MCF 10A (cell line): Measurements from ENCODE around the gene IL3. TPM values are rescaled to one million over a fixed set of nuclear protein-coding genes. Genes with fewer than 3 reads are reported as not detected.

Experiments
- BruUV-seq: library from RNA; stranded (reverse); fragments of 400-500 nt; replicated peaks from 2 replicates; lab custom pipeline; 2021; lab: Mats Ljungman, UMichigan
- CTCF ChIA-PET: fragments of 300-600 bp; sonication (Branson Sonifier 250); formaldehyde crosslinking; extraction: SDS; loops from one replicate; lab custom pipeline; 2021; ENCODE audit warnings: antibody characterized with exemption, inconsistent platforms; lab: Yijun Ruan, JAX
- POLR2A ChIA-PET: fragments of 300-600, 350-650 bp; sonication (Branson Sonifier 250); formaldehyde crosslinking; extraction: SDS; loops from one replicate; lab custom pipeline; 2020; ENCODE audit warnings: antibody characterized with exemption, inconsistent platforms; lab: Yijun Ruan, JAX
- DNase-seq: peaks from one replicate; pipeline ENCODE4 v3.0.0-alpha.2; 2018; ENCODE audit not compliant: unreplicated experiment
- H3K27ac Mint-ChIP-seq: one replicate; pipeline ENCODE4 v1.8.0; 2022; ENCODE audit warnings: mild to moderate bottlenecking, low read depth, mixed read lengths; ENCODE audit not compliant: unreplicated experiment
- H3K27me3 Mint-ChIP-seq: one replicate; pipeline ENCODE4 v1.8.0; 2022; ENCODE audit warnings: mixed read lengths; ENCODE audit not compliant: insufficient read depth, unreplicated experiment
- H3K36me3 Mint-ChIP-seq: one replicate; pipeline ENCODE4 v1.8.0; 2022; ENCODE audit warnings: mild to moderate bottlenecking, moderate library complexity, mixed read lengths; ENCODE audit not compliant: insufficient read depth, unreplicated experiment
- H3K4me1 Mint-ChIP-seq: one replicate; pipeline ENCODE4 v1.8.0; 2022; ENCODE audit warnings: mixed read lengths; ENCODE audit not compliant: insufficient read depth, unreplicated experiment
- H3K4me3 Mint-ChIP-seq: one replicate; pipeline ENCODE4 v1.8.0; 2022; ENCODE audit warnings: mild to moderate bottlenecking, moderate library complexity, mixed read lengths; ENCODE audit not compliant: unreplicated experiment
- H3K9me3 Mint-ChIP-seq: one replicate; pipeline ENCODE4 v1.8.0; 2022; ENCODE audit warnings: mixed read lengths; ENCODE audit not compliant: unreplicated experiment
- intact Hi-C: fragments of 100-400 bp; cut with micrococcal nuclease; formaldehyde crosslinking; loops from 2 replicates; pipeline ENCODE4 v1.14.1; 2022
- total RNA-seq: library from RNA; stranded (reverse); gene quantifications from 2 replicates; pipeline ENCODE4 v1.2.3, GENCODE V29; 2022
- TF ChIP-seq, protein P1 (sequence below): fragments of 200-600 bp; IDR thresholded peaks from one replicate; pipeline ENCODE4 v1.8.0; 2022; ENCODE audit warnings: antibody characterized with exemption, mild to moderate bottlenecking; ENCODE audit not compliant: unreplicated experiment

Gene IL3
- total RNA-seq, 1 experiment from 2014 or later: not detected

DNA sequence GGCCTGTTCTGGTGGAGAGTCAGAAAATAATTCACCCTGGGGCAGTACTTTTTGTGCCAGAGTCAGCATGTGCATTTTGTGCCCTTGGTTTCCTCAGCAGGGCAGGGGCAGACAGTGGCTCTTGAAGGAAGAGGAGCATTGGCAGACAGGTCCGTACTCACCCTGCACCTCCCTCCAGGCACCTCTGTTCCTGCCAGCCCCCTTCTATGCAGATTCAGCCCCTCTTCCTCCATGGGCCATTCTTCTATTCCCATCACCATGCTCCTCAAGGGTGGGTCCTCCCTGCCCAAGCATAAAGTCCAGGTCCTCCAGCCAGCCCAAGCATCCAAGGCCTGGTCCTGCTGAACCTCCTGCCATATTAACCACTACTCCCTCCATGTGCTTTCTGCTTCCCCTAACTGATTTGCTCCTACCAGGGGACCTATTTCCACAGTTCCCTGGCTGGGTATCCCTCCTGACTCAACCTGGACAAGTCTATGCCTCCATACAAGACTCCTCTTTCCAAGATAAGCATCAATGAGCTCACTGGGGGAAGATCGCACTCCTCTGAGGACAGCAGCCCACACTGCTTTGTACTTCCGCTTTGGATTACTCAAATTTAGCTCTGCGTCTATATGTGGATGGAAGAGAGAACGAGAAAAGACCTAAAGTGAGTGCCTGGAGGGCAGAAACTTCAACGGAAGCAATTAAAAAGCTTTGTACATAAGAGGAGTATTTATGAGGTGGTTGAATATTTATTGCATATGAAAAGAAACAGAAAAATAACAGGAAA is 39.7 kb upstream of the IL3 start:
- intact Hi-C loops: no loop called here
- Mint-ChIP-seq H3K4me3 (no peak overlapping the region), H3K36me3 (no peaks in the 10 kb centered on the region), H3K4me1 (no peaks in the 10 kb centered on the region), H3K27ac (no peak overlapping the region), H3K27me3 (peaks cover 36% of the 10 kb centered on the region), H3K9me3 (no peaks in the 10 kb centered on the region)
- POLR2A ChIA-PET: interaction anchor here (1.5 kb wide), 1 partner anchor 58 kb away, joined by 4 read pairs; no protein-coding TSS in a partner anchor
- TF ChIP-seq, protein P1, sequence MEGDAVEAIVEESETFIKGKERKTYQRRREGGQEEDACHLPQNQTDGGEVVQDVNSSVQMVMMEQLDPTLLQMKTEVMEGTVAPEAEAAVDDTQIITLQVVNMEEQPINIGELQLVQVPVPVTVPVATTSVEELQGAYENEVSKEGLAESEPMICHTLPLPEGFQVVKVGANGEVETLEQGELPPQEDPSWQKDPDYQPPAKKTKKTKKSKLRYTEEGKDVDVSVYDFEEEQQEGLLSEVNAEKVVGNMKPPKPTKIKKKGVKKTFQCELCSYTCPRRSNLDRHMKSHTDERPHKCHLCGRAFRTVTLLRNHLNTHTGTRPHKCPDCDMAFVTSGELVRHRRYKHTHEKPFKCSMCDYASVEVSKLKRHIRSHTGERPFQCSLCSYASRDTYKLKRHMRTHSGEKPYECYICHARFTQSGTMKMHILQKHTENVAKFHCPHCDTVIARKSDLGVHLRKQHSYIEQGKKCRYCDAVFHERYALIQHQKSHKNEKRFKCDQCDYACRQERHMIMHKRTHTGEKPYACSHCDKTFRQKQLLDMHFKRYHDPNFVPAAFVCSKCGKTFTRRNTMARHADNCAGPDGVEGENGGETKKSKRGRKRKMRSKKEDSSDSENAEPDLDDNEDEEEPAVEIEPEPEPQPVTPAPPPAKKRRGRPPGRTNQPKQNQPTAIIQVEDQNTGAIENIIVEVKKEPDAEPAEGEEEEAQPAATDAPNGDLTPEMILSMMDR: no peak
- no peak for DNase-seq
- CTCF ChIA-PET: interaction anchor here (0.6 to 1.1 kb wide), 2 partner anchors 11 to 431 kb away, joined by 3 to 6 read pairs; no protein-coding TSS in a partner anchor
- no TSS peak for BruUV-seq

DNA sequence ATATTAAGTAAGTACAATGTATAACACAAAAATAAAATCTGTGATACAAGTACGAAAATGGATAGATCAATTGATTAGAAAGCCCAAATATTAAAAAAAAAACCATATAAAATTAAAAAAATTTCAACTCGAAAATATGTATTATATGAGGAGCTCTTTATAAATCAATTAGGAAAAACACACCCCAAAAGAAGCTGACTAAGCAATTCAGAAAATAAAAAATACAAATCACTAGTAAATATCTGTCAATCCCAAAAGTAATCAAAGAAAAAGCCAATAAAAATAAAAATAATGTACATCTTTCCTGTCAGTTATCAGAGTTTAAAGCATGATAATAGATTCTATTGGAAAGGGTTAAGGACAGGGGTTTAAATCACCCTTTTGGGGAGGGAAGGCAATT is 38.8 kb upstream of the IL3 start:
- Mint-ChIP-seq H3K4me1 (no peaks in the 10 kb centered on the region), H3K36me3 (no peaks in the 10 kb centered on the region), H3K27me3 (peaks cover 27% of the 10 kb centered on the region), H3K9me3 (no peaks in the 10 kb centered on the region), H3K4me3 (no peak overlapping the region), H3K27ac (no peak overlapping the region)
- no TSS peak for BruUV-seq
- DNase-seq: no peak
- ChIA-PET POLR2A (interaction anchor here (1.5 kb wide), 1 partner anchor 59 kb away, joined by 4 read pairs; no protein-coding TSS in a partner anchor), CTCF (no interaction called here)
- TF ChIP-seq, protein P1: no peak
- intact Hi-C loops: no loop called here

DNA sequence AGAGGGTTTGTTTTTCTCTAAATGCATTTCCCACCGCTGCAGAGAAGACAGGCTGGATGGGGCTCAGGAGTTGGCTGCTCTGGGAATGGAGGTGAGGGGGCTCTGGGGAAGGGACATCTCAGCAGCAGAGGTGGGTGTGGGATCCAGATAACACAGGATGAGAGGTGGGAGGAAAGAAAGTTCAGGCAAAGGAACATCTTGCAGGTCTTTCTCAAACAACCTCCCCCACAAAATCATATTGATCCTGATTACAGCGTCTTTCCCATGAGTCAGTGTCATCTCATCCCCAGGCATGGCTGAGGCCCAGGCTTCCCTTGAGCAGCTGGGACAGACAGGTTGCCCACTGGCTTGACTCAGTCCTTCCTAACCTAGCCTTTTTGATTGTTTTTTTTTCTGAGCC is 37.7 kb upstream of the IL3 start:
- Mint-ChIP-seq H3K4me3 (no peak overlapping the region), H3K27ac (no peak overlapping the region), H3K4me1 (no peaks in the 10 kb centered on the region), H3K27me3 (peaks cover 21% of the 10 kb centered on the region), H3K9me3 (no peaks in the 10 kb centered on the region), H3K36me3 (no peaks in the 10 kb centered on the region)
- intact Hi-C loops: no loop called here
- no peak for DNase-seq
- CTCF ChIA-PET: no interaction called here
- no TSS peak for BruUV-seq
- POLR2A ChIA-PET: interaction anchor here (1.1 kb wide), 1 partner anchor 433 kb away, joined by 3 read pairs; no protein-coding TSS in a partner anchor
- TF ChIP-seq, protein P1: no peak

DNA sequence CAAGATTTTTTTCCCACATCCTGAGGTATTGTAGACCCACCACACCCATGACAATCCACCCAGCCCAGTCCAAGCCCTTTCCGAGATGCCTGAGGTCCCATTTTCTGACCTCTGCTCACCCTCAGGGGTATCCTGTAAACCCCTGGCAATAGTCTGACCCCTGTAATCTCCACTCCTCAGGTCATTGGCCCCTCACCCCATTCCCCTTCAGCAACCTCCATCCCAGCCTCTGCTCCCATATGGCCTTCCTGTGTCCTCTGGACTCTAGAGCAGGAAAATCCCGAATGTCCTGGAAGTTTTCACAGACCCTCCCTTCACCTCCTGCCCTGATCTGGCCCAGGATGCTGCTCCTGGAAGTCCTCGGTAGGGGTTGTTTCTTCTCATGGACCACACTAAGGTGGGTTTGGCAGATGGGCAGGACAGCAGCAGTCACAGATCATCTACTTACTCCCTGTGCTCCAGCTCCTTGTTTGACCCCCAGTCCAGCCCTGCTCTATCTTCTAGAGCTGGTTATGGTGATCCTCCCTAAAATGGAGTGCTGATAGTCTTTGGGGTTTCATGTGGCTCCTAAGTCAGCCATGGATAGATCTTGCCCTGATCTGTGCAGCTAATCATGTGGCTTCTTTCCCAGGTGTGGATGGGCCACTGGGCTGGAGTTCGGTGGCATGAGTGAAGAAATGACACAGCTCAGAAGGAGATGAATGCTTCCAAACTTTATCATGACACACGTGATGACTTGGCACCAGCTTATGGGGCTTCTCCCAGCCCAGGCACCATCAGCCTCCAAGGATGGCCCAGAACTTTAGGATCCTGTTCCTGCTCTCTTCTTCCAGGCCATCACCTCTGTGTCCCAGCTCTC is 37.0 kb upstream of the IL3 start:
- Mint-ChIP-seq H3K4me1 (no peaks in the 10 kb centered on the region), H3K36me3 (no peaks in the 10 kb centered on the region), H3K9me3 (no peaks in the 10 kb centered on the region), H3K27me3 (peaks cover 21% of the 10 kb centered on the region), H3K4me3 (no peak overlapping the region), H3K27ac (no peak overlapping the region)
- DNase-seq: no peak
- TF ChIP-seq, protein P1: no peak
- BruUV-seq: no TSS peak
- intact Hi-C loops: no loop called here
- CTCF ChIA-PET: interaction anchor here (0.6 to 1.2 kb wide), 3 partner anchors 42 to 591 kb away, joined by 3 to 6 read pairs (median 3); no protein-coding TSS in a partner anchor
- POLR2A ChIA-PET: no interaction called here
